ENCODE results near the gene TSSK2. TPM values are rescaled to one million over a fixed set of nuclear protein-coding genes. Genes with fewer than 3 reads are reported as not detected.

Gene TSSK2
- total RNA-seq, 1 experiment from 2014 or later = not detected

GRCh38 chr22:19175602-19176174 is 44.6 kb downstream of the TSSK2 start:
- in situ Hi-C loops (cut with HindIII; ENCODE audit: low pct_unique_long_range_greater_than_20kb, low sequenced_read_pairs) = no loop called here
- DNase-seq (ENCODE audit: low read depth) = no peak

GRCh38 chr22:19176175-19176643 is 45.1 kb downstream of the TSSK2 start:
- DNase-seq (ENCODE audit: low read depth) = no peak
- in situ Hi-C loops (cut with HindIII; ENCODE audit: low pct_unique_long_range_greater_than_20kb, low sequenced_read_pairs) = no loop called here

- no peak for DNase-seq (ENCODE audit: low read depth)
- in situ Hi-C loops (cut with HindIII; ENCODE audit: low pct_unique_long_range_greater_than_20kb, low sequenced_read_pairs) = no loop called here
Measured at GRCh38 chr22:19176732-19177131, 45.6 kb downstream of the TSSK2 start.

GRCh38 chr22:19177164-19178064 is 46.3 kb downstream of the TSSK2 start:
- no peak for DNase-seq (ENCODE audit: low read depth)
- in situ Hi-C loops (cut with HindIII; ENCODE audit: low pct_unique_long_range_greater_than_20kb, low sequenced_read_pairs) = no loop called here

- DNase-seq (ENCODE audit: low read depth) = no peak
- in situ Hi-C loops (cut with HindIII; ENCODE audit: low pct_unique_long_range_greater_than_20kb, low sequenced_read_pairs) = no loop called here
Measured at GRCh38 chr22:19178065-19178656, 47.1 kb downstream of the TSSK2 start.

GRCh38 chr22:19178657-19179496 is 47.8 kb downstream of the TSSK2 start, which contains the start of gene SLC25A1:
SLC25A1 (minus strand) TSS chr22:19178736; CDS start chr22:19178673, 63 bp downstream.
- in situ Hi-C loops (cut with HindIII; ENCODE audit: low pct_unique_long_range_greater_than_20kb, low sequenced_read_pairs) = no loop called here
- peak; percentile 87 for DNase-seq (ENCODE audit: low read depth)

- in situ Hi-C loops (cut with HindIII; ENCODE audit: low pct_unique_long_range_greater_than_20kb, low sequenced_read_pairs) = no loop called here
- DNase-seq (ENCODE audit: low read depth) = peak; percentile 79
Measured at GRCh38 chr22:19179497-19180048, 48.5 kb downstream of the TSSK2 start.

- in situ Hi-C loops (cut with HindIII; ENCODE audit: low pct_unique_long_range_greater_than_20kb, low sequenced_read_pairs) = no loop called here
- no peak for DNase-seq (ENCODE audit: low read depth)
Measured at GRCh38 chr22:19180234-19180633, 49.1 kb downstream of the TSSK2 start.

- in situ Hi-C loops (cut with HindIII; ENCODE audit: low pct_unique_long_range_greater_than_20kb, low sequenced_read_pairs) = no loop called here
Measured at GRCh38 chr22:19180740-19181410, 49.8 kb downstream of the TSSK2 start.

GRCh38 chr22:19181786-19182471 is 50.8 kb downstream of the TSSK2 start:
- DNase-seq (ENCODE audit: low read depth) = no peak
- in situ Hi-C loops (cut with HindIII; ENCODE audit: low pct_unique_long_range_greater_than_20kb, low sequenced_read_pairs) = no loop called here

More at GRCh38 chr22:19180740-19181410, 49.8 kb downstream of the TSSK2 start:
- DNase-seq (ENCODE audit: low read depth) = no peak

Other genes with a start within 250 kb of the TSSK2 start
- gene DGCR6, start 225.0 kb upstream of the TSSK2 start, total RNA-seq (2014; rRNA removed; shearing (Covaris generic); ENCODE audit: low replicate concordance) = 8.2 TPM in 1 of 2 replicates, not detected in the other
- gene PRODH, start 195.0 kb upstream of the TSSK2 start, total RNA-seq (2014; rRNA removed; shearing (Covaris generic); ENCODE audit: low replicate concordance) = 7.0 and 23.5 TPM in 2 replicates
- 72.3 and 72.7 TPM in 2 replicates for gene DGCR2, start 8.9 kb upstream of the TSSK2 start, total RNA-seq (2014; rRNA removed; shearing (Covaris generic); ENCODE audit: low replicate concordance)
- gene ESS2, start 13.3 kb downstream of the TSSK2 start, total RNA-seq (2014; rRNA removed; shearing (Covaris generic); ENCODE audit: low replicate concordance) = 41.6 and 52.1 TPM in 2 replicates
- gene GSC2, start 19.0 kb downstream of the TSSK2 start, total RNA-seq (2014; rRNA removed; shearing (Covaris generic); ENCODE audit: low replicate concordance) = not detected in 2 replicates
- 67.9 and 123 TPM in 2 replicates for gene SLC25A1, start 47.4 kb downstream of the TSSK2 start, total RNA-seq (2014; rRNA removed; shearing (Covaris generic); ENCODE audit: low replicate concordance)
- 1.5 and 2.9 TPM in 2 replicates for gene CLTCL1, start 160.4 kb downstream of the TSSK2 start, total RNA-seq (2014; rRNA removed; shearing (Covaris generic); ENCODE audit: low replicate concordance)

All from Caki2 (cell line).